ENCODE measurements around the gene AMELX.

The AMELX gene

DNA sequence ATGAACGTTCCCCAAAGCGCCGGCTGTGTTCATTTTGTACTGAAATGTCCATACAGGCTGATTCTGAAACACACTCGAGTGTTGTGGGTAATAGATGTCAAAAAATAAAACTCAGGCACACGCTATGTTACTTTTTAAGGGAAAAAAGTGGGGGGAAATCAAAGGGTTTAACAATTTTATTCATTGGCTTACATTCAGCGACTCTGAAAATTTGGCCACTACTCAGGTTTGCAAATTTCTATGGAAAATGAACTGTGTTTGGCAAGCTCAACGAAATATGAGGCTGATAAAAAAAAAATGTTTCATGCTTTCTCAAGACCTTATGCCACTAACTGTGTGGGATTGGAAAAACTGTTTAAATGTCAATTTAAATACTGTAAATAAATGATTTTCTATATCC is 18.5 kb downstream of the AMELX start:
- DNase-seq = no peak

DNA sequence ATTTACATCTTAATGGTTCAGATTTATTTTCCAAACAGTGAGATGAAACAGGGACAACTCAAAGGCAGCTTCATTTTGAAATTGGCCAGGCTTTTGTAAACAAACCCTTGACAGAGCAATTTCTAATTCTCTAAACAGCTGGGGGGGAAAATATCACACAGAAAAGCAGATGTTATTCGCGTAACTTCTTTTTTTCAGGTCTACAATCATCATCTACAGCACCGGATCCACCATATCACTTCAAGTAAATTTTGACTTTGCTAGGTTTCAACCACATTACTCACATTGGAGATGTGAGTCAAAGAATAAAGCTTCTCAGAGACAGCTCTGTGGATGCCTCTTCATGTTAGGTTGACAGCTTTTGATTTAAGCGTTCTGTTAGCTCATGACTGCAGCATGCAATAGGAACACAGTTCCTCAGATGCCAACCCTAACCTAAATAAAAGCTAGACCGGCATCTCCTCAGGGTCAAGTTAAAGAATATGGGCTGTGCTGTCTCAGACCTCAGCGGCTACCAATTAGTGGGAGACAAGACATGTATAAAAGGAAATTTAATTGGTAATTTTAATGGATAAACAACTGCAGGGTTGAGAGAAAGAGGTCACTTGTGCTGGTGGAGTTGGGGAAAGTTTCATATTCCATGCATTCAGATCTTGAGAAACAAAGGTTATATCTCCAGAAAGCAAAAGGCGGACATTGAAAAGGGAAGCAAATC is 26.8 kb downstream of the AMELX start:
- DNase-seq = no peak

DNA sequence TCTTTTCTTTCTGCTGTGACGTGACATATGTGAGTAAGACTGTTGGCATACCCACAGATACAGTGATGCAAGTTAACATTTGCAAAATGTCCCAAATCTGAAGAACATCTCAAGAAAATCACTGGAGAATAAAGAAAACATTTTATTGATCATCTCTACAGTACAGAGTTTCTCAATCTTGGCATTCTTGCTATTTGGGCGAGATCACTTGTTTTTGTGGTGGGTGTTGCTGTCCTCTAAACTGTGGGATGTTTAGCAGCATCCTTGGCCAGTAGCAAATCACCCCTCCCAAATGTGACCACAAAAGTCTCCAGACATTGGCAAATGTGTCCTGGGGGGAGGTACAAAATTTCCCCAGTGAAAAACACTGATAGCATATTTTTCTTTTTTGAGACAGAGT is 28.8 kb downstream of the AMELX start:
- DNase-seq = no peak

DNA sequence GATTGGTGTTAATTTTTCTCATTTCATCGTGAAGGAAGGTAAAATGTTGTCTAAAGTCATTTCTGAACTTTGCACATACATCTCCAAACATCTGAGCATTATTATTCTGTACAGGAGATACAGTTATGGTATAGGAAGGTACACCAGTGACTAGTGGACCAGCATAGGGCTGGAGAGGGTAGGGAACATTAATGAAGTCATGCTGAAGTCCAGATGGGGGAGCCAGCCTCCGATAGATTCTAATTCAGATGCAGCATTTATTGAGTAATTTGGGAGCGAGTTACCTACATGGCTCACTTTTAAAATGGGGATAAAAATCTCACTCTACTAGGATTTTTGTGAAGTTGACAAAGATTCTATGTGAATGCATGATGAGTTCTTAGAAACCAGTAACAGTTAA is 34.9 kb downstream of the AMELX start:
- DNase-seq = no peak

GRCh38 chrX:11329021-11329420 is 35.8 kb downstream of the AMELX start:
- DNase-seq = no peak

DNA sequence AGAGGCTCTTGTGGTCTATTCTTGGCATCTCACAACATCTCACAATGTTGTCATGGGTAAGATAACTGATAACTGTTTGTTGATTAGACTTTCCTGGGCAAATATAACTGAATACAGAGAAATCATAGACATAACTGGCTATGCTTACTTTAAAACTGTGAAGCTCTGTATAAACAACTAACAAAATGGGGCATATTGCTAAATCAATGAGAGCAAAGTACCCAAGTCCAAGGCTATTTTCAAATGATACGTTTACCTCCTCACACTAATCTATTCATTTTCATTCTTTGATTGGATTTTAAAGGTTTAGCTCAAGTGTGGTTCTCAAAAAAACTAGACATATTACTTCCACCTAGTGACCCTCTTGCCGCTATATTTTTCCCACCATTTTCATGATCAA is 38.6 kb downstream of the AMELX start:
- no peak for DNase-seq

GRCh38 chrX:11334165-11334564 is 41.0 kb downstream of the AMELX start:
- no peak for DNase-seq

- DNase-seq = no peak
These were observed 43.0 kb downstream of the AMELX start for GRCh38 chrX:11336201-11336600.

GRCh38 chrX:11337292-11338009 is 44.2 kb downstream of the AMELX start:
- DNase-seq = no peak

- no peak for DNase-seq
These were observed 48.3 kb downstream of the AMELX start for GRCh38 chrX:11341274-11342201.

GRCh38 chrX:11342673-11343072 is 49.5 kb downstream of the AMELX start:
- DNase-seq = no peak

DNA sequence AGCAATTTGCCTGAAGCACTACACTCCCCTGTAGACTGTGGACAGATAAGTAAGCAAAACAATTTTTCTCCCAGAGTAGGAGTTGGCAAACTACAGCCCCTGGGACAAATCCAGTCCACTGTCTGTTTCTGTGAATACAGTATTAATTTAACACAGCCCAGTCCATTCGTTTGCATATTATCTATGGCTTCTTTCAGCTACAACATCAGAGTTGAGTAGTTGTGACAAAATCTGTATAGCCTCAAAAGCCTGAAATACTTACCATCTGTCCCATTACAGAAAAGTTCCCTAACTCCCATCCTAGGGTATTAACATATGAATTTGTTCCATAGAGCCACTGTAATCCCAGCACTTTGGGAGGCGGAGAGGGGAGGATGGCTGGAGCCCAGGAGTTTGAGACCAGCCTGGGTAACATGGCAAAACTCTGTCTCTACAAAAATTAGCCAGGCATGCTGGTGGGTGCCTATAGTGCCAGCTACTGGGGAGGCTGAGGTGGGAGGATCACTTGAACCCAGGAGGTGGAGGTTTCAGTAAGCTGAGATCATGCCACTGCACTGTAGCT is 53.0 kb downstream of the AMELX start:
- DNase-seq = no peak

DNA sequence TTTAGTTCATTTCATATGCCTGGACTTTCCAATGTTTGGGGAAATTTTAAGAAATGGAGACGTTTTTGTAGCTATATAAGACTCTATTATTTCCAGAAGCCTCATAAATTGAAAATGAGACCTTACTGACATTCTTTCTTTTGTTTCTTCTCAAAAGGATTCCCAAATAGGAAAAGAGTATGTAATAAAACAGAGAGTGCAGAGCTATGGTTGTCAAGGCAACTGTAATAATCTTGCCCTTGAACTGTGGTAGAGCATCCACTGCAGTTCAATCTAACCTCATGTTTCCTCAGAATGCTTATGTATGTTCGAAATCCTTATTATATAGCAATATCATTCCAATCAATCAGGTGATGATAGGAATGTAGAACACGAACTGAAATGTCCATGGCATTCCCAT is 54.1 kb downstream of the AMELX start:
- DNase-seq = no peak

GRCh38 chrX:11349020-11349419 is 55.8 kb downstream of the AMELX start:
- DNase-seq = no peak

DNA sequence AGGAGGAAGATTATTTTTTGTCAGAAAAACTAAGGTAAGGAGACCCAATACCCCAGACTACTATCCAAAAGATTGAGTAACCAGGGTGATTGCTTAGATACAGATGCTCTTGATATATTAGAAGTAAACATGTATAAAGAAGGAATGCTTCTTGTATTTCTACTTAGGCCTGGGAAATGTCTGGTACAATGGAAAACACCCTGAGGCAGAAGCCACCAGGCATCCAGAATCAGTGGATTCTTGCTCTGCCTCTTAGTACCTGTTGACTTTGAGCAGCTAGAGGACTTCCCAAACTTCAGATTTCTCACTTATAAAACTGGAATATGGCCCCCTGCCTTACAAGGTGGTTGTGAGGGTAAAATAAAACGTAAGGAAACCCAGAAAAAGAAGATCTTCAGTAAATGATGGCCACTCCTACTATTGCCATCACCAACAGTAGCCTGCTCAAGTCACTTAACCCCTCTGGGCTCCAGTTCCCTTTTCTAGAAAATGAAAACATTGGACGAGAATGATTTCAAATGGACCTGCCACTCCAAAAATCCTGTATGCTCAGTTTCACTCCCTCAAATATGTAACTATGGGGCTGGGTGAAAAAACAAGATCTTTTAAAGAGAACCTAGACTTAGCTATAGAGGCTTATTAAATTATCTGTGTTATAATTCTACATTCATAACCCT is 56.6 kb downstream of the AMELX start:
- no peak for DNase-seq
